Glomerular visceral epithelial cell (primary cell): ENCODE results near the gene SNRNP25.
"Not testable (repeated sequence)": the region's sequence is repeated elsewhere in the genome, so short reads cannot be mapped to it uniquely, and the experiment has no call there.

ENCODE experiments used
- DNase-seq: peaks from one replicate; pipeline ENCODE4 v3.0.0-alpha.2; 2016; ENCODE audit errors: extremely low spot score

Gene SNRNP25

DNA sequence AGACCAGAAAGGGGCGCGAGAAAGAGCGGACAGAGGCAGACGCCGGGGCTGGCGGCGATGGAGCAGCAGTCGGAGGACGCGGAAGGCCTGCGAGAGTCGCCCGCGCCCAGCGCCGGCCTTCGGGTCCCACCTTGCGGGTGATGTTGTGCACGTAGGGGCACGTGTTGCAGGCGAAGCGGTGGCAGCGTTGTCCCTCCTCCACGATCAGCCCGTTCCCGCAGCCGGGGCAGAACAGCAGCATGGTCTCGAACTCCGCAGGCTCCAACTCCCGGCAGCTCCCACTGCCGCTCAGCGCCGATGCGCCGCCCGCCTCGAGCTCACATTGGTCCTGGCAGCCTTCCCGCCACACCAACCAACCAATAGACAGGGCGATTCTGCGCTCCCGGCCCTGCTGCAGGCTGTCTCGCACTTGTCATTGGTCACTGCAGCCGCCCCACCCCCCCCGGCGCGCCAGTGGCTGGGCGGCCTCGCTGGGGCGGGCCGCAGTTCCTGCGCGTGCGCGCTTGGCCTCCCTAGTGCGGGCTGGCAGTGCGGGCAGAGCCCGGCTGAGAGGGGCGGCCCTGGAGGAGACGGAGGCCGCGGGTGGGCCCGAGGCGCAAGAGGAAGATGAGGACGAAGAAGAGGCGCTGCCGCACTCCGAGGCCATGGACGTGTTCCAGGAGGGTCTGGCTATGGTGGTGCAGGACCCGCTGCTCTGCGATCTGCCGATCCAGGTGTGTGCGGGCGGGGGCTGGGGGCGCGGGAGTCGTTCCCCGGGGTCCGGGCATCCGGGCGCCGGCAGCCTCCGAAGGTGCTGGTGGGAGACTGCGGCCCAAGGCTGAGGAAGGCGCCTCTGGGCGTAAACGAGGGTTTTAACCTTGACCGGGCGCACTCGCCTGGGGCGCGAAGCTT is at the start of gene SNRNP25, which contains the start of gene POLR3K:
Gene SNRNP25, plus strand, starts transcription at position 483 of the 891 bp plus-strand sequence. Its CDS starts 189 bp downstream, at position 672.
Gene POLR3K, minus strand, starts transcription at position 263 of the 891 bp plus-strand sequence. Its CDS starts 22 bp downstream, at position 241.
- peak; percentile 97 for DNase-seq

DNA sequence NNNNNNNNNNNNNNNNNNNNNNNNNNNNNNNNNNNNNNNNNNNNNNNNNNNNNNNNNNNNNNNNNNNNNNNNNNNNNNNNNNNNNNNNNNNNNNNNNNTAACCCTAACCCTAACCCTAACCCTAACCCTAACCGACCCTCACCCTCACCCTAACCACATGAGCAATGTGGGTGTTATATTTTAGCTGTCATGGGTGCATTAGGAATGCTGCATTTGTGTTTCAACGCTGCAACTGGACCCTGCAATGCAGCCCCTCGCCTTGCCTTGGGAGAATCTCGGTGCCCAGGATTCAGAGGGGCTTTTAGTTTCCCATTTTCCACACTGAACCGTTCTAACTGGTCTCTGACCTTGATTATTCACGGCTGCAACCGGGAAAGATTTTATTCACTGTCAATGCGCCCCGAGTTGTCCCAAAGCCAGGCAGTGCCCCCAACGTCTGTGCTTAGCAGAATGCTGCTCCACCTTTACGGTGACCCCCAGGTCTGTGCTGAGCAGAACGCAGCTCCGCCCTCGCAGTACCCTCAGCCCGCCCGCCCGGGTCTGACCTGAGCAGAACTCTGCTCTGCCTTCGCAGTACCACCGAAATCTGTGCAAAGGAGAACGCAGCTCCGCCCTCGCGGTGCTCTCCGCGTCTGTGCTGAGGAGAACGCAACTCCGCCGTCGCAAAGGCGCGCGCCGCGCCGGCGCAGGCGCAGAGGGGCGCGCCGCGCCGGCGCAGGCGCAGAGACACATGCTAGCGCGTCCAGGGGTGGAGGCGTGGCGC is 43.5 kb upstream of the SNRNP25 start:
- DNase-seq = no peak

DNA sequence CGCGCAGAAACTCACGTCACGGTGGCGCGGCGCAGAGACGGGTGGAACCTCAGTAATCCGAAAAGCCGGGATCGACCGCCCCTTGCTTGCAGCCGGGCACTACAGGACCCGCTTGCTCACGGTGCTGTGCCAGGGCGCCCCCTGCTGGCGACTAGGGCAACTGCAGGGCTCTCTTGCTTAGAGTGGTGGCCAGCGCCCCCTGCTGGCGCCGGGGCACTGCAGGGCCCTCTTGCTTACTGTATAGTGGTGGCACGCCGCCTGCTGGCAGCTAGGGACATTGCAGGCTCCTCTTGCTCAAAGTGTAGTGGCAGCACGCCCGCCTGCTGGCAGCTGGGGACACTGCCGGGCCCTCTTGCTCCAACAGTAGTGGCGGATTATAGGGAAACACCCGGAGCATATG is 42.9 kb upstream of the SNRNP25 start:
- not testable (repeated sequence) for DNase-seq

DNA sequence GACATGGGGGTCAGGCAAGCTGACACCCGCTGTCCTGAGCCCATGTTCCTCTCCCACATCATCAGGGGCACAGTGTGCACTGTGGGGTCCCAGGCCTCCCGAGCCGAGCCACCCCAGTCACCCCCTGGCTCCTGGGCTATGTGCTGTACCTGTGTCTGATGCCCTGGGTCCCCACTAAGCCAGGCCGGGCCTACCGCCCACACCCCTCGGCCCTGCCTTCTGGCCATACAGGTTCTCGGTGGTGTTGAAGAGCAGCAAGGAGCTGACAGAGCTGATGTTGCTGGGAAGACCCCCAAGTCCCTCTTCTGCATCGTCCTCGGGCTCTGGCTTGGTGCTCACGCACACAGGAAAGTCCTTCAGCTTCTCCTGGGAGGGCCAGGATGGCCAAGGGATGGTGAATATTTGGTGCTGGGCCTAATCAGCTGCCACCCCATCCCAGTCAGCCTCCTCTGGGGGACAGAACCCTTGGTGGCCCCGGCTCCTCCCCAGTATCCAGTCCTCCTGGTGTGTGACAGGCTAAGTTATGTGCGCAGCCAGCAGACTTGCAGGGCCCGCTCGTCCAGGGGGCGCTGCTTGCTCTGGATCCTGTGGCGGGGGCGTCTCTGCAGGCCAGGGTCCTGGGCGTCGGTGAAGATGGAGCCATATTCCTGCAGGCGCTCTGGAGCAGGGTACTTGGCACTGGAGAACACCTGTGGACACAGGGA is 36.4 kb upstream of the SNRNP25 start:
- DNase-seq = not testable (repeated sequence)

DNA sequence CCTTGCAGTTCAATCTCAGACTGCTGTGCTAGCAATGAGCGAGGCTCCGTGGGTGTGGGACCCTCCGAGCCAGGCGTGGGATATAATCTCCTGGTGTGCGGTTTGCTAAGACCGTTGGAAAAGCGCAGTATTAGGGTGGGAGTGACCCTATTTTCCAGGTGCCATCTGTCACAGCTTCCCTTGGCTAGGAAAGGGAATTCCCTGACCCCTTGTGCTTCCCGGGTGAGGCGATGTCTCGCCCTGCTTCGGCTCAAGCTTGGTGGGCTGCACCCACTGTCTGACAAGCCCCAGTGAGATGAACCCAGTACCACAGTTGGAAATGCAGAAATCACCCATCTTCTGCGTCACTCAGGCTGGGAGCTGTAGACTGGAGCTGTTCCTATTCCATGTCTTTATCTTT is 32.7 kb upstream of the SNRNP25 start:
- DNase-seq = not testable (repeated sequence)

DNA sequence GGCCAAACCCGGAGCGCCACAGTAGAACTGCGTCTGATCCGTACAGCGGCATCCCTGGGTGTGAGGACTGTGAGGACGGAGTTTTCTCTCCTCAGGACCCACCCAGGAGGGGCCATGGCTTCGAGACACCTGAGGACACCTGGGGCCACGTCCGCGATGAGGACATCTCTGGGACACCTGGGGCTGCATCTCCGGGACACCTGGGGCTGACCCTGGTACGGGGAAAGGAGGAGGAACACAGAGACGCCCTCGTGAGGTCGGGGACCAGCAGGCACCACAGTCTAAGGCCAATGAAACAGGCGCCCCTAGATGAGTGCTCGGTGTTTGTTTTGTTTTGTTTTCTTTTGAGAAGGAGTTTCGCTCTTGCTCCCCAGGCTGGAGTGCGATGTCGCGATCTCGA is 29.5 kb upstream of the SNRNP25 start:
- DNase-seq = not testable (repeated sequence)

DNA sequence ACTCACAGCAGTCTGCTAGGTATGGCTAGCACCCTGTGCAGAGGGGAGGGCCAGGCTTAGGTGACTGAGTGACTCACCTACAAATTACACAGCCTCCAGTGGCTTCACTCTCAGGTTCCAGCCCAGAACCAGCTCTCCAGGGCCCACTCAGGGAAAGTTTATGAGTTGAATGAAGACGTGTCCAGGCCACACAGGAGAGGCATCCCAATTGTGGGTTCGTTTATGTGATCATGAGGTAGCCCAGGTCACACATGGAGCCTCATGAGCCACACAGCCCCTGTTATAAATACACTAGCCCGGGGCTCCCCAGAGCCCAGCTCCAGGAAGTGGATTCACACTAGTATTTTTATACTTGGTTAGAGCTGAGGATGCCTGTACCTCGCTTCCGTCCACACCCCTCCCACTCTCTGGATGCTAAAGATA is 27.7 kb upstream of the SNRNP25 start:
- DNase-seq = not testable (repeated sequence)

DNA sequence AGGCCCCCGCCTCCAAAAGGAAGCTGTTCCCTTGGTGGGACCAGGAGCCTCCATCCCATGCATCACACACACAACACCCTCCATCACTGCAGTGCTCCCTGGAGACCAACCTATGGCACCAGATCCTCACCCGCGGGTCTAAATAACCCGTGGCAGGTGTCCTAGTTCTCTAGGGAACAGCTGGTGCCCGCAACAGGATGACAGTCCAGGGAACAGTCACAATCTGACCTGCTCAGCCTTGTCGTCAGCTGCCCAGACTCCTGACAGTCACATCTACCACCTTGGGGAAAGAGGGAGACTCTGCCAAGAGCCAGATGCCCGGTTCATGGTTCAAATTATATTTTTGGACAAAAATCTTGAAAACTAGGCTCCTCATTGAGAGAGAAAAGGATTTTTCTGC is 23.0 kb upstream of the SNRNP25 start:
- not testable (repeated sequence) for DNase-seq

DNA sequence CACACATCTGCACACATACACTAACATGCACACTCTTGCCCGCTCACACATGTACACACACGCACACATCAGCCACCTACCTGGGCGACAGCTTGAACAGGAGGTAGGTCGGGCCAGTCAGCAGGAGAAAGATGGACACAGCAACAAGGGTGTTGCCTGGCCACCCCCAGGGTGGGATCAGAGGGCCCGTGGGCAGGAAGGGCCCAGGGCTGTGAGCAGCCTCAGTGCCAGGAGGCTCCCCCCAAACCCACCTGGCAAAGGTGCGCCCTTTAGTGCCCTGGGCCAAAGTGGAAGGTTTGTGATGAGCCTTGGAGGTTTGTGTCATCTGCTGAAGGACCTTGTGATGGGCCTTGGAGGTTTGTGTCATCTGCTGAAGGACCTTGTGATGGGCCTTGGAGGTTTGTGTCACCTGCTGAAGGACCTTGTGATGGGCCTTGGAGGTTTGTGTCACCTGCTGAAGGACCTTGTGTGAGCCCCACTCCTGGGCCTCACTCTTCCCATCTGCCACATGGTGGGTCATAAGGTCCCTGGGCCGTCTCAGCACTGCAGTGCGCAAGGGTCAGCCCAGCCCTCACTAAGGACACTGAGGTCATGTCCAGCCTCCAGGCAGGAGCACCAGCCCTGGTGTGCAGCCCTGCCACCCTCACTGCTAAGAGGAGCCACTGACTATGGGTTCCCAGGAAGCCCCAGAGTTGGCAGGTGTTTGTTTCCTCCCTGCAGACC is 20.3 kb upstream of the SNRNP25 start:
- DNase-seq = not testable (repeated sequence)

DNA sequence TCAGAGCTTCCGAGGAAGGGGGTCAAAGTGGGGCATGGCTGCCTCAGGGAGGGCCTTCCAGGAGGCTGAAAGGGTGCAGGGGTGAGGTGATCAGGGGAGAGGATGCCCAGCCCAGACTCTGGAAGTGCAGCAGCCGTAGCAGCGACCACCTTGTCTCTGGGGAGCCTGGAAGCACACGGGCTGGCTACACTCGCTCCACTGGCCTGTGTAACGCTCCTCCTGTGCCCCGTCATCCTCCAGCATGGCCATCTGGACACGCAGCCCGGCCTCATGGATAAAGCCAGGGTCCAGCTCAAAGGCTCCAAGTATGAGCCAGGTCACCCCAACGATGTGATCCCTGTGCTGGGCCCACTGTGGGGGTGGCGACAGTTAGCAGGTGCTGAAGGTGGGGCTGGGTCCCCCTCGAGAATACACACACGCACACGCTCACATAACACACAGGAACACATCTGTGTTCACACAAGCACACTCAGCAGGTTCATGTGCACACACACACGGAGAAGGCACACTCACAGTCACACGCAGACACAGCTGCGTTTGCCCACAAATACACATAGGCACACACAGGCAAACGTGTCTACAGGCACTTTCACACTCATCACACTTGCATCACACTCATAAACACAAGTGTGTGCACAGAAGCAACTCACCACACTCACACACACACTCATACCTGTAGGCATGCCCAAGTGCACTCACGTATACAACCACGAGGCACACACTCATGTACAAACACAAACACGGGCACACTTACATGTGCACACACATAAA is 19.6 kb upstream of the SNRNP25 start:
- no peak for DNase-seq

DNA sequence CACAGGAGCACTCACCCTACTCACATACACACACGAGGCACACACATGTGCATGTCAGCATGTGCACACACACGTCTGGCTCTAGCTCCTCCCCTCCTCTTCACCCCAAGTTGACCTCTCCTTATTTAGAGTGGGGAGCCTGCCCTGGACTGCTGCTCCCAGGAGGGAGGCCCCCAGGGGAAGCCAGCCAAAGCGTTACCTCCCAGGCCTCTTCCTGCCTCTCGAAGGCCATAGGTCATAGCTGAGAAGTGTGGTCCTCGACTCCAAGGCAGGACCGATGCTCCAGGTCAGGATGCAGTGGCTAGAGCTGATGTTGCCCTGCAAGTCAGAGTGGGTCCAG is 19.0 kb upstream of the SNRNP25 start:
- no peak for DNase-seq

DNA sequence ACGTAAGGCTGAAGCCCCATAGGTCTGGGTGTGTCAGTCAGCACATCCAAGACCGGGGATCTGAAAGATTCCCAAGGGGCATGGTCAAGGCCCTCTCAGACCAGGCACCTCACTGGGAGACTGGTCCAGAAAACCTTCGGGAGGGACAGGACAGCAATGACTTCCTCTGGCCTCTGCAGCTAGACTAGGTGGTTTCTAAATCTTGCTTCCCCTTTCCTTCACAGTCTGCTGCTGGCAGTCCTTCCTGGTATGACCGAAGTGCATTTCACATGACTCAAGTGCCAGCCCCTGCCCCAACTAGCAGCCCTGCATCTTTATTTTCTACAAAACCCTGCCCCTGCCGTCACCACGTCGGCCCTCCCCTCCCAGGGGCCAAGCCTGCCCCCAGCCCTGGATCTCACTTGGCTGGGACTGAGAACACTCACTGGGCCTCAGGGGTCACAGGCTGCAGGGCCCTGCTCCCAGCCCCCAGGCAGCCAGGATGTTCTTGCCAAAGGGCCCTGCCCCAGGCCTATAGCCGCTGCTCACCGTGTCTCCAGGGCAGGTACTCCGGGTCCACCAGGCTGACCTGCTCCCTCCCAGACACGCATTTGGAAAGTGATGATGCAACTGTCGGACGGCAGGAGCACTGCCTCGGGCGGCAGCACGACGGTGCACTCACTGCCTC is 18.5 kb upstream of the SNRNP25 start:
- no peak for DNase-seq

DNA sequence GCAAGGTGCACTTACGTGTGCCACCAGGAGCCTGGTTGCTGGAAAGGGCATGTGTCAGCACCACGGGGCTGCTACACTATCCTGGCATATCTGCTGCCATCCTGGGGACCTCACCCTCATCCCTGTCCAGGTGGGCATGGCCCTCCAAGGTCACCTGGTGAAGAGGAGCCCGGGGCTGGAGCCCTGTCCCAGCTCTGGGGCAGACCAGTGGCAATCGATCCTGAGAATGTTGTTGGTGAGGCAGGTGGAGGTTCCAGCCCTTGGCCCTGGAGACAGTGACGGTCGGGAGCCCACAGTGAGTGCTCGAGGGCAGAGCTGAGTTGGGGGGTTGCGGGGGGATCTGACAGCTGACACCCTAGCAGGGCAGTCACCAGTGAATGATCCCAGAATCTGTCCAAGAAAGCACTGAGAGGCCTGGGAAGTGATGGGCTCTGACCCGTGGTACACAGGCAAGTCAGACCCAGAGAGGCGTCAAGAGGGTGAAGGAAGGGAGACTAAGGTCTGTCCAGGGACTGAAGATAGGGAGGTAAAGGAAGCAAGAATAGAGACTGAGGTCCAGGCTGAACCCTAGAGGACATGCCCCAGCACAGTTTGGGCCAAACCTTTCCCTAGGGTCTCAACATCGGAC is 17.8 kb upstream of the SNRNP25 start:
- DNase-seq = no peak

DNA sequence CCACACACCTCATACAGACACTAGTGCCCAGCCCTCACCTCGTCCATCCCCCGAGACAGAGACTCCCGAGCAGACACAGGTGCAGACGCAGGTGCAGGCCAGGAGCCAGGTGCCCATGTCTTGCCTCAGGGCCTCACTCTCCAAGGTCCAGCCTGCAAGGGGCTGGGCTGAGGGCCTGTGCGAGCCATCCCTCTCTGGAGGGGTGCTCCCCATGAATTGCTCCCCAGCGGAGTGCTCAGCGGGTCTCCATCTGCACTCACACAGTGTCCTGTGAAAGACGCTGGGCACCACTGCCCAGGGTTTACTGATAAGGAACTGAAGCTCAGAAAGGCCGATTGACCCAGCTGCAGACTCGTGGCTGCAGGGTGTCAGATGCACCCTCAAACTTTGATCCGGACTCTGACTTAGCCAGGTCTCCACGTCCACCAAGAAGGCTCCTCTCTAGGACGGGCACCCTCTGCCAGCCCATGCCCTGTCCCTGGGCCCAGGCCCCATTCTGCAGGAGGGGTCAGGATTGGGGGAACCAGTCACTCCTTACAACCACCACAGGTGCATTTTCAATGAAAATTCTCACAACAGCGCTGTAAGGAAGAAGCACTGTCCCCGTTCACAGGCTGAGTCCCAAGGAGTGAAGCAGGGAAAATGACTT is 17.2 kb upstream of the SNRNP25 start:
- DNase-seq = no peak

DNA sequence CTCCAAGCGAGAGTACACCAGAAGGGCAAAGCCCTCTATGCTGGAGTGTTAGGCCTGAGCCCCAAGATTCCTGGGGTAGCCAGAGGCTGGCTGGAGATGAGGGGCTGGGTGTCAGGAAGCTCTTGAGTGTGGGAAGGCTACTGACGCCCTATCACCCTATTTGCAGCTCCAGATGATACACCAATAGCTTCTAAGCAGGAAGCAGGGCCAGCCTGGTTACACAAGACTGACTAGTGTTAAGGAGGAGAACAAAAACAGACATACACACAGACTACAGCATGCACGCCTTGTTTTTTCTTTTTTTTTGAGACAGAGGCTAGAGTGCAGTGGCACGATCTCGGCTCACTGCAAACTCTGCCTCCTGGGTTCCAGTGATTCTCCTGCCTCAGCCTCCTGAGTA is 16.1 kb upstream of the SNRNP25 start:
- DNase-seq = no peak

DNA sequence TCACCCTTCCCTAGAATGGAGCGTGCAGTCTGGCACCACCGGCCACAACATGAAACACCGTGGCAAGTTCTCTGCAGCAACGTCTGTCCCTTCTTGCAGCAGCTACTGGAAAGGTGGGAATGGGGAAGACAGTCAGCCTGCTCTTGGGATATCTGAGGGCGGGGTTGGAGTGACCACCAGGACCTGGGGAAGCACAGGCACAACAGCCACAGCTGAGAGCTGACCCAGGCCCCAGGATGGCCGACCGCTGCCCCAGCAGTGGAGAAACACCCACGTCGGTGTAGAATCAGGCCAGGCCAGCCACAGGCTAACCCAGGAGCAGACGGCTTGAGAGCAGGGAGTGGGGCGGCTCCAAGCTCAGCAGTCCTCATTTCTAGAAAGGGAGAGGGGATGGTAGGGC is 15.4 kb upstream of the SNRNP25 start:
- DNase-seq = not testable (repeated sequence)

DNA sequence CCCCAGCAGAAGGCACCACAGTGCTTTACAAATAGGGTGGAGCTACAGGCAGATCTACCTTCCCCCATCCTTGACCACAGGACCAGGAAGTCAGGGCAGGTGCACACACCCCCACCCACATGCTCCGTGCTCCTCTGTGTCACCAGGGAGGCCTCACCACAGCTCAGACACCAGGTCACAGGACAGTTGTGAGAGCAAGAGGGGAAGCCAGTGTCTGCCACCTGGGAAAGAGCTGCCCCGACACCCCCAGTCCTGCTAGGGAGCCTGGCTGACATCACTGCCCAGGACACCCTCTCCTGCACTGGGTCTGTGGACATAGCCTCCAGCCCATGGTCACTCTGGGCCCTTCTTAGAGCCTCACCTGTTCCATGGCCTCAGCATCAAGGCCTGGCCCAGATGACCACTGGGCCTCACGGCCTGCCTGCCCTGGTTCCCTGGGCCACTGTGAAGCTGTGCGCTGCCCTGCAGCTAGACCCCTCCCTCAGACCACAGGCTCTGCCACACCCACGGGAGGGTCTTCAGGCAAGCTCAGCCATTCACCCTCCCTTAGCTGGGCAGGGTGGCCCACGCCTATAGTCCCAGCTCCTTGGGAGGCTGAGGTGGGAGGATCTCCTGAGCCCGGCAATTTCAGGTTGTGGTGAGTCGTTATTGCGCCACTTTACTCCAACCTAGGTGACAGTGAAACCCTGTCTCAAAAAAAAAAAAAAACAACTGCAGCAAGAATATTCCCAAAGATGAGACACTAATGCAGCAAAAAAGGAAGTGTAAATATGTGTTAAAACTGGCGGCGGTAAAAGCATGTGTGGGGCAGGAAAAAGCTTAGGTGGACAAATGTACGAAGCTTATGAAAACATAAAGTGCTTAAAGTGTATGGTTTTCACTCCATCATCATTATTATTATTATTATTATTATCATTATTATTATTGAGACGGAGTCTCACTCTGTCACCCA is 14.4 kb upstream of the SNRNP25 start:
- peak; percentile 41 for DNase-seq
